SU-DHL-6 (cell line): ENCODE data around the gene SLC6A3.

Experiments used
- CTCF ChIP-seq: fragments of 200-600 bp; sonication (generic); IDR thresholded peaks from one replicate; pipeline ENCODE4 v1.5.1; 2017; ENCODE audit warnings: antibody characterized with exemption, mild to moderate bottlenecking, low read length, moderate library complexity; ENCODE audit not compliant: insufficient read depth, poor library complexity, severe bottlenecking
- EZH2phosphoT487 ChIP-seq: fragments of 200-600 bp; sonication (generic), shearing (Covaris generic); conservative IDR thresholded peaks from 2 replicates; pipeline ENCODE4 v1.6.1; 2018; ENCODE audit warnings: mild to moderate bottlenecking, antibody characterized with exemption, low read length, moderate library complexity, mixed read lengths

GRCh38 chr5:1481266-1481958, 36.2 kb upstream of the SLC6A3 start:
- TF ChIP-seq CTCF (no peak), EZH2phosphoT487 (no peak)
